ENCODE results near the gene LRRK1. TPM values are rescaled to one million over a fixed set of nuclear protein-coding genes. Genes with fewer than 3 reads are reported as not detected.

LRRK1 gene
- total RNA-seq, 1 donor from 2014 or later, result 3.0 TPM

DNA sequence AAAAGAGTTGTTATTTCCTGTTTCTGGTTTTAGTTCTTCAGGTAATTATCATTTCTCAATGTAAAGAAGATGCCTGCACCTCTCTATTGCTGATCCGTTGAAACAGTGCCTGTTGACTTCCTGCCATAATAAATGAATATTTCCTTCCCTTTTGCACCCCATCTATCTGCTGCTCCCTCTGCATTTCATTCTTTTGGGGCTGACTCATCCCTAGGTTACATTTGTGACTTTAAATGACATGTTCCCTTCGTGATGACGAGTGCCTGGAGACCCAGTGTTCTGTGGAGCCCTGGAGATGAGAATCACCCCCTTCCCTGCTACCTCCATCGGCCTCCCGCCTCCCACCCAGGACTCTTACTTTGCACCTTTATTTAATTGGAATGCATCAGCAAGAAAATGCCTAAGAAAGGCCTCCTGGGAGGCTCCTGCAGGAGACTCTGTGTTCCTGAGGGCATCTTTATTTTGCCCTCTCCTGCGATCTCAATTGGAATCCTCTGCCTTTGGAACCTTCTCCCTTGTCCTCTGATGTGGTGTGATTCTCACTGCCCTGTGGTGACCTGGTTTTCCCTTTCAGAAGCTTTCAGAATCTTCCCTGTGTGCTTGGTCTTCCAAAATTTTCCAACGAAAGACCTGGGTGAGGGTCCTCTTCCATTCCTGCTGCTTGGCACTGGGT, 13.7 kb downstream of the LRRK1 start:
- Histone ChIP-seq H3K27me3 (ENCODE audit: low read depth) (no peaks in the 10 kb centered on the region), H3K4me3 (no peak overlapping the region), H3K4me1 (no peaks in the 10 kb centered on the region), H3K9me3 (replicated peaks) (peaks cover 8% of the 10 kb centered on the region), H3K27ac (replicated peaks) (no peak overlapping the region), H3K36me3 (no peaks in the 10 kb centered on the region)
- no peak for DNase-seq
- intact Hi-C loops (cut with micrococcal nuclease), result no loop called here
- TF ChIP-seq, protein P1, sequence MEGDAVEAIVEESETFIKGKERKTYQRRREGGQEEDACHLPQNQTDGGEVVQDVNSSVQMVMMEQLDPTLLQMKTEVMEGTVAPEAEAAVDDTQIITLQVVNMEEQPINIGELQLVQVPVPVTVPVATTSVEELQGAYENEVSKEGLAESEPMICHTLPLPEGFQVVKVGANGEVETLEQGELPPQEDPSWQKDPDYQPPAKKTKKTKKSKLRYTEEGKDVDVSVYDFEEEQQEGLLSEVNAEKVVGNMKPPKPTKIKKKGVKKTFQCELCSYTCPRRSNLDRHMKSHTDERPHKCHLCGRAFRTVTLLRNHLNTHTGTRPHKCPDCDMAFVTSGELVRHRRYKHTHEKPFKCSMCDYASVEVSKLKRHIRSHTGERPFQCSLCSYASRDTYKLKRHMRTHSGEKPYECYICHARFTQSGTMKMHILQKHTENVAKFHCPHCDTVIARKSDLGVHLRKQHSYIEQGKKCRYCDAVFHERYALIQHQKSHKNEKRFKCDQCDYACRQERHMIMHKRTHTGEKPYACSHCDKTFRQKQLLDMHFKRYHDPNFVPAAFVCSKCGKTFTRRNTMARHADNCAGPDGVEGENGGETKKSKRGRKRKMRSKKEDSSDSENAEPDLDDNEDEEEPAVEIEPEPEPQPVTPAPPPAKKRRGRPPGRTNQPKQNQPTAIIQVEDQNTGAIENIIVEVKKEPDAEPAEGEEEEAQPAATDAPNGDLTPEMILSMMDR (IDR thresholded peaks at IDR 0.05; ENCODE audit: borderline replicate concordance), result no peak

GRCh38 chr15:100934166-100934565, 15.0 kb downstream of the LRRK1 start:
- Histone ChIP-seq H3K27ac (replicated peaks) (no peak overlapping the region), H3K4me1 (no peaks in the 10 kb centered on the region), H3K27me3 (ENCODE audit: low read depth) (no peaks in the 10 kb centered on the region), H3K4me3 (no peak overlapping the region), H3K36me3 (no peaks in the 10 kb centered on the region), H3K9me3 (replicated peaks) (peaks cover 8% of the 10 kb centered on the region)
- no peak for DNase-seq
- intact Hi-C loops (cut with micrococcal nuclease), result no loop called here
- TF ChIP-seq, protein P1 (IDR thresholded peaks at IDR 0.05; ENCODE audit: borderline replicate concordance), result no peak

DNA sequence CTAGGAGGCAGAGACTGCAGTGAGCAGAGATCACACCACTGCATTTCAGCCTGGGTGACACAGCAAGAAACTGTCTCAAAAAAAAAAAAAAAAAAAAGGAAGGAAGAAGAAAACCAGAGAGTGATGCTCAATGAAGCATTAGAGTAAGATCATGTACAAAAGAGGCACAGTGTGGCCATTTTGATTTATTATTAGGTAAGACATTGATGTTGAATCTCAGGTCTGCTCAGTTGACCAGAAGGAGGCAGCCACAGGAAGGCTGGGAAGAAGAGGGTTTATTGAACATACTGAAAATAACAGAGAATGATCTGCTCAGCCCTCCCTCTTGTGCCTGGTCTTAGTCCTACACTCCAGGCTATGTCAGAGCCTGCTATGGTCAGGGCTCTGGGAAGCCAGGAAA, 15.6 kb downstream of the LRRK1 start:
- Histone ChIP-seq H3K27me3 (ENCODE audit: low read depth) (no peaks in the 10 kb centered on the region), H3K4me3 (no peak overlapping the region), H3K27ac (replicated peaks) (no peak overlapping the region), H3K9me3 (replicated peaks) (peaks cover 8% of the 10 kb centered on the region), H3K4me1 (no peaks in the 10 kb centered on the region), H3K36me3 (no peaks in the 10 kb centered on the region)
- no peak for DNase-seq
- TF ChIP-seq, protein P1 (IDR thresholded peaks at IDR 0.05; ENCODE audit: borderline replicate concordance), result no peak
- intact Hi-C loops (cut with micrococcal nuclease), result no loop called here

- H3K27ac ChIP-seq (replicated peaks), result no peak overlapping the region
- TF ChIP-seq, protein P1 (IDR thresholded peaks at IDR 0.05; ENCODE audit: borderline replicate concordance), result no peak
- no peaks in the 10 kb centered on the region for H3K36me3 ChIP-seq
- no peaks in the 10 kb centered on the region for H3K4me1 ChIP-seq
- intact Hi-C loops (cut with micrococcal nuclease), result no loop called here
- no peak overlapping the region for H3K4me3 ChIP-seq
- no peaks in the 10 kb centered on the region for H3K27me3 ChIP-seq (ENCODE audit: low read depth)
- peaks cover 12% of the 10 kb centered on the region for H3K9me3 ChIP-seq (replicated peaks)
- no peak for DNase-seq
Measured at GRCh38 chr15:100937171-100937570, 18.0 kb downstream of the LRRK1 start.

DNA sequence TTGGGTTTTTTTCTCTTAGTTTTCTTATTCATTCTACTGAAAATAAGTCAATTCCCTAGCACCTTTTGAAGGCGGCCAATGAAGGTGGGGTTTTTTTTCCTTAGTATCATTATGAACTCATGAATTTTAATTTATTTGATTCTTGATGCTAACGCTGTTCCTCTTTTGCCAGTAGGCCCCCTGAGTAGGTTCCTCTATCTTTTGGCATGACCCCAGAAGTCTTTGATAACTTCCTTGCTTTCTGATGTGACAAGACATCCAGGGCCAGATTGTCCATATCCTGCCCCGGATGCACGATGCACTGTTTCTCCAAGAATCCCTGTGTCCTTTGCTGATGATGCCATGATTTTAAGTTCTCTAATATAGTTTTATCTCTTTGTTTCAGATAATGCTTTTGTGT, 20.6 kb downstream of the LRRK1 start:
- no peak overlapping the region for H3K4me3 ChIP-seq
- no peaks in the 10 kb centered on the region for H3K27me3 ChIP-seq (ENCODE audit: low read depth)
- H3K4me1 ChIP-seq, result peaks cover 15% of the 10 kb centered on the region
- DNase-seq, result no peak
- H3K9me3 ChIP-seq (replicated peaks), result peaks cover 12% of the 10 kb centered on the region
- H3K36me3 ChIP-seq, result no peaks in the 10 kb centered on the region
- TF ChIP-seq, protein P1 (IDR thresholded peaks at IDR 0.05; ENCODE audit: borderline replicate concordance), result no peak
- no peak overlapping the region for H3K27ac ChIP-seq (replicated peaks)
- intact Hi-C loops (cut with micrococcal nuclease), result no loop called here
